DOHH2 (cell line): ENCODE measurements around the gene DLGAP1.

Experiments
- H3F3A ChIP-seq: fragments of 200-600 bp; sonication (generic), shearing (Covaris generic); 2 replicates; pipeline ENCODE4 v1.6.0; 2016; ENCODE audit warnings: antibody characterized with exemption, mild to moderate bottlenecking; ENCODE audit not compliant: control insufficient read depth, insufficient read depth
- H3K27ac ChIP-seq: fragments of 200-600 bp; sonication (generic); 2 replicates; pipeline ENCODE4 v1.5.1; 2014; ENCODE audit warnings: low read depth, mild to moderate bottlenecking, low read length, moderate library complexity
- H3K27me3 ChIP-seq: fragments of 200-600 bp; sonication (generic); 2 replicates; pipeline ENCODE4 v1.6.1; 2014; ENCODE audit warnings: mild to moderate bottlenecking, low read length, mixed read lengths; ENCODE audit not compliant: control insufficient read depth
- H3K36me3 ChIP-seq: fragments of 200-600 bp; sonication (generic); 2 replicates; pipeline ENCODE4 v1.6.1; 2014; ENCODE audit warnings: mild to moderate bottlenecking, low read length, moderate library complexity, mixed read lengths; ENCODE audit not compliant: control insufficient read depth
- H3K4me1 ChIP-seq: fragments of 200-600 bp; sonication (generic); 2 replicates; pipeline ENCODE4 v1.6.1; 2014; ENCODE audit warnings: mild to moderate bottlenecking, low read length, mixed read lengths; ENCODE audit not compliant: control insufficient read depth
- H3K4me2 ChIP-seq: fragments of 200-600 bp; sonication (generic); 2 replicates; pipeline ENCODE4 v1.6.0; 2014; ENCODE audit warnings: mild to moderate bottlenecking, low read length, moderate library complexity
- H3K4me3 ChIP-seq: fragments of 200-600 bp; sonication (generic); 2 replicates; pipeline ENCODE4 v1.5.1; 2014; ENCODE audit warnings: mild to moderate bottlenecking, low read length, mixed read lengths
- H3K79me2 ChIP-seq: fragments of 200-600 bp; sonication (generic); 2 replicates; pipeline ENCODE4 v1.6.1; 2014; ENCODE audit warnings: mild to moderate bottlenecking, low read length, mixed read lengths; ENCODE audit not compliant: control insufficient read depth
- H3K9me2 ChIP-seq: fragments of 200-600 bp; sonication (generic); replicated peaks from 2 replicates; pipeline ENCODE4 v1.6.1; 2014; ENCODE audit warnings: mild to moderate bottlenecking, low read length, mixed read lengths; ENCODE audit not compliant: control insufficient read depth
- H3K9me3 ChIP-seq: fragments of 200-600 bp; sonication (generic); 2 replicates; pipeline ENCODE4 v1.6.1; 2014; ENCODE audit warnings: antibody characterized with exemption, low read length, mixed read lengths; ENCODE audit not compliant: control insufficient read depth, insufficient read depth
- H4K20me1 ChIP-seq: fragments of 200-600 bp; sonication (generic); 2 replicates; pipeline ENCODE4 v1.6.0; 2014; ENCODE audit warnings: low read depth, mild to moderate bottlenecking, antibody characterized with exemption, low read length, moderate library complexity; ENCODE audit not compliant: control insufficient read depth, insufficient read depth
- CTCF ChIP-seq: fragments of 200-600 bp; sonication (generic); IDR thresholded peaks from one replicate; pipeline ENCODE4 v1.5.1; 2014; ENCODE audit warnings: antibody characterized with exemption, mild to moderate bottlenecking, low read depth, low read length; ENCODE audit not compliant: poor library complexity, severe bottlenecking
- EZH2phosphoT487 ChIP-seq: fragments of 200-600 bp; sonication (generic); IDR thresholded peaks from 2 replicates; pipeline ENCODE4 v1.6.1; 2017; ENCODE audit warnings: borderline replicate concordance, mild to moderate bottlenecking, antibody characterized with exemption, low read length, moderate library complexity, mixed read lengths

DLGAP1 gene

GRCh38 chr18:3819961-3820360, 635.1 kb downstream of the DLGAP1 start:
- H3K9me2 ChIP-seq: no peaks in the 10 kb centered on the region
- no peaks in the 10 kb centered on the region; the same call in 1 of the 2 replicates for H3K27me3 ChIP-seq
- no peaks in the 10 kb centered on the region for H3F3A ChIP-seq
- no peaks in the 10 kb centered on the region for H4K20me1 ChIP-seq
- no peak overlapping the region for H3K27ac ChIP-seq
- H3K79me2 ChIP-seq: no peaks in the 10 kb centered on the region
- H3K4me2 ChIP-seq: no peak overlapping the region
- H3K4me1 ChIP-seq: no peaks in the 10 kb centered on the region
- TF ChIP-seq EZH2phosphoT487 (no peak), CTCF (no peak)
- no peak overlapping the region for H3K4me3 ChIP-seq
- H3K9me3 ChIP-seq: no peaks in the 10 kb centered on the region
- H3K36me3 ChIP-seq: no peaks in the 10 kb centered on the region

GRCh38 chr18:3816610-3817363, 638.3 kb downstream of the DLGAP1 start:
- Histone ChIP-seq H3K4me1 (no peaks in the 10 kb centered on the region), H3K27me3 (no peaks in the 10 kb centered on the region; the same call in 1 of the 2 replicates), H3K9me2 (no peaks in the 10 kb centered on the region), H3F3A (no peaks in the 10 kb centered on the region), H3K27ac (no peak overlapping the region), H4K20me1 (no peaks in the 10 kb centered on the region), H3K4me2 (no peak overlapping the region), H3K9me3 (no peaks in the 10 kb centered on the region), H3K36me3 (no peaks in the 10 kb centered on the region), H3K4me3 (no peak overlapping the region), H3K79me2 (no peaks in the 10 kb centered on the region)
- TF ChIP-seq CTCF: no peak

- no peaks in the 10 kb centered on the region for H3K9me3 ChIP-seq
- H3K9me2 ChIP-seq: no peaks in the 10 kb centered on the region
- no peak overlapping the region for H3K4me3 ChIP-seq
- no peaks in the 10 kb centered on the region for H3K36me3 ChIP-seq
- no peaks in the 10 kb centered on the region for H3F3A ChIP-seq
- H3K4me2 ChIP-seq: no peak overlapping the region
- no peaks in the 10 kb centered on the region; the same call in 1 of the 2 replicates for H3K27me3 ChIP-seq
- TF ChIP-seq EZH2phosphoT487 (no peak), CTCF (no peak)
- no peak overlapping the region for H3K27ac ChIP-seq
- H3K79me2 ChIP-seq: no peaks in the 10 kb centered on the region
- H3K4me1 ChIP-seq: no peaks in the 10 kb centered on the region
- H4K20me1 ChIP-seq: no peaks in the 10 kb centered on the region
These were observed 639.1 kb downstream of the DLGAP1 start for GRCh38 chr18:3815991-3816390.
